Measurements from ENCODE around the gene RNF126.
"Not testable (repeated sequence)": the region's sequence is repeated elsewhere in the genome, so short reads cannot be mapped to it uniquely, and the experiment has no call there.

Gene RNF126

GRCh38 chr19:611481-611868 is 51.5 kb downstream of the RNF126 start:
- DNase-seq (ENCODE audit: low read depth) = peak; percentile 45

GRCh38 chr19:610801-611480 is 52.1 kb downstream of the RNF126 start:
- no peak for DNase-seq (ENCODE audit: low read depth)

- DNase-seq (ENCODE audit: low read depth) = no peak
These were observed 52.8 kb downstream of the RNF126 start for GRCh38 chr19:610071-610800.

- no peak for DNase-seq (ENCODE audit: low read depth)
These were observed 54.0 kb downstream of the RNF126 start for GRCh38 chr19:609004-609346.

GRCh38 chr19:608155-609003 is 54.6 kb downstream of the RNF126 start:
- no peak for DNase-seq (ENCODE audit: low read depth)

- DNase-seq (ENCODE audit: low read depth) = no peak
These were observed 55.5 kb downstream of the RNF126 start for GRCh38 chr19:607301-608154.

GRCh38 chr19:605061-605971 is 57.7 kb downstream of the RNF126 start:
- not testable (repeated sequence) for DNase-seq (ENCODE audit: low read depth)

GRCh38 chr19:604355-604754 is 58.7 kb downstream of the RNF126 start:
- no peak for DNase-seq (ENCODE audit: low read depth)

- not testable (repeated sequence) for DNase-seq (ENCODE audit: low read depth)
These were observed 59.2 kb downstream of the RNF126 start for GRCh38 chr19:603779-604178.

- not testable (repeated sequence) for DNase-seq (ENCODE audit: low read depth)
These were observed 59.7 kb downstream of the RNF126 start for GRCh38 chr19:603302-603639.

GRCh38 chr19:602391-603301 is 60.4 kb downstream of the RNF126 start:
- DNase-seq (ENCODE audit: low read depth) = no peak

GRCh38 chr19:601790-602189 is 61.2 kb downstream of the RNF126 start:
- no peak for DNase-seq (ENCODE audit: low read depth)

- no peak for DNase-seq (ENCODE audit: low read depth)
These were observed 61.7 kb downstream of the RNF126 start for GRCh38 chr19:601310-601709.
